ENCODE data around the gene CDH4.
A peak's percentile ranks its signal among the peaks of the same experiment; 100 is the strongest.
"Not testable (repeated sequence)": the region's sequence is repeated elsewhere in the genome, so short reads cannot be mapped to it uniquely, and the experiment has no call there.

The CDH4 gene

GRCh38 chr20:61391812-61392520 is 139.9 kb downstream of the CDH4 start:
- no peak for DNase-seq

- no peak for DNase-seq
Observed at GRCh38 chr20:61394088-61394799, 142.2 kb downstream of the CDH4 start.

- no peak for DNase-seq
Observed at GRCh38 chr20:61396262-61396848, 144.3 kb downstream of the CDH4 start.

- DNase-seq = no peak
Observed at GRCh38 chr20:61397146-61397545, 145.1 kb downstream of the CDH4 start.

- no peak for DNase-seq
Observed at GRCh38 chr20:61397790-61398189, 145.7 kb downstream of the CDH4 start.

GRCh38 chr20:61399433-61399832 is 147.4 kb downstream of the CDH4 start:
- no peak for DNase-seq

GRCh38 chr20:61400499-61400898 is 148.4 kb downstream of the CDH4 start:
- no peak for DNase-seq

- no peak for DNase-seq
Observed at GRCh38 chr20:61404303-61404702, 152.2 kb downstream of the CDH4 start.

- no peak for DNase-seq
Observed at GRCh38 chr20:61405007-61405406, 152.9 kb downstream of the CDH4 start.

- DNase-seq = not testable (repeated sequence)
Observed at GRCh38 chr20:61406773-61407172, 154.7 kb downstream of the CDH4 start.

- no peak for DNase-seq
Observed at GRCh38 chr20:61407561-61407960, 155.5 kb downstream of the CDH4 start.

- peak; percentile 68 for DNase-seq
Observed at GRCh38 chr20:61408951-61409740, 157.1 kb downstream of the CDH4 start.

GRCh38 chr20:61411743-61412142 is 159.7 kb downstream of the CDH4 start:
- DNase-seq = no peak

- DNase-seq = no peak
Observed at GRCh38 chr20:61413752-61414151, 161.7 kb downstream of the CDH4 start.

GRCh38 chr20:61414455-61414991 is 162.5 kb downstream of the CDH4 start:
- no peak for DNase-seq

GRCh38 chr20:61416546-61416945 is 164.5 kb downstream of the CDH4 start:
- DNase-seq = no peak

- DNase-seq = peak; percentile 61
Observed at GRCh38 chr20:61417221-61417941, 165.3 kb downstream of the CDH4 start.

- DNase-seq = peak; percentile 66
Observed at GRCh38 chr20:61419010-61419409, 166.9 kb downstream of the CDH4 start.

GRCh38 chr20:61419501-61419900 is 167.4 kb downstream of the CDH4 start:
- DNase-seq = no peak

- no peak for DNase-seq
Observed at GRCh38 chr20:61420056-61420455, 168.0 kb downstream of the CDH4 start.

- DNase-seq = no peak
Observed at GRCh38 chr20:61420781-61421180, 168.7 kb downstream of the CDH4 start.

Measured in RPMI8226 (cell line).